ENCODE measurements around the gene MTA3.

GRCh38 chr2:42698940-42699339 is 130.5 kb downstream of the MTA3 start:
- no peak for TF ChIP-seq POLR2A (IDR thresholded peaks at IDR 0.05)
- TF ChIP-seq CTCF (IDR thresholded peaks at IDR 0.05 in 4 of 5, conservative IDR thresholded peaks at IDR 0.05 in 1 of 5): no peak
